ENCODE data around the gene AUTS2.

Gene AUTS2

DNA sequence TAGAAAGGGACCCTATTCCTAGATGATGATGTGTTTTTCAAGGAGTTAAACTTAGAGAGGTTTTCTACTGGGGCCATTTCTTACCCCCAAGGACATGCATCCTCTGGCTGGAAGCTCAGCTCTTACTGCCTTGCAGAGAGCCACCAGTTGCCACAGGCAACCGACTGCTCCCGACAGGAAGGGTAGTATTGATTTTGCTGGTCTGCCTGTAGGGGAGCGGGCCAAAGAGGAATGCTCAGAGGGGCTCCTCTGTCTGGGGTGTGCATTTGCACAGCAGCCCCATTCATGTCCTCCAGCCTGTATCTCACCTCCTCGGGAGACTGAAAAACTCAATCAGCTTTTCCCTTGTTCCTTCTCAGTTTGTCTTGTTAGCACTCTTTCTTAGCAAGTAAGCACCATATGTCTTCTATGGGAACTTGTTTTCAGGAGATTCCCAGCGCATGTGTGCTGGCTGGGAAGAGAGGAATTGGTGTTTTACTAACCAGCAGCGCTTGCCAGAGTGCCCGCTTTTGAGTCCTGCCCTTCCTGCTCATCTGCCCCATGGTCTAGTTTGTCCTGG, 794.7 kb downstream of the AUTS2 start:
- DNase-seq: no peak

DNA sequence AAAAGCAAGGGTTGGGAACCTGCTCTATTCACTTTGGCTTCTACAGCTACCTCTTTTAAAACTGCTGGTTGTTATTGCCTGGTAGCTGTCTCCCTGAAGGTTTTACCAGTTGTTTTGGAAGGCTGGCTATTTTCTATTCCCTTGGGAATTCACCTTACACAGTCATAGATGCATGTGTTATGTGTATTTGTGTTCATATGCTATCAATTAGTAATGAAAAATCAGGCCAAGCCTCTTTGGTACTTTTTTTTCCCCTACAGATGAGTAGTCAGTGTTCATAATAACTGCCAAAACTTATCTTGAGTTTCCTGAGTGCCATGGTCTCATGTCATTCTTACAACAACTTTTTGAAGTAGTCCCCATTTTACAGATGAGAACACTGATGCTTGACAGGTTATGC, 795.7 kb downstream of the AUTS2 start:
- DNase-seq: no peak

DNA sequence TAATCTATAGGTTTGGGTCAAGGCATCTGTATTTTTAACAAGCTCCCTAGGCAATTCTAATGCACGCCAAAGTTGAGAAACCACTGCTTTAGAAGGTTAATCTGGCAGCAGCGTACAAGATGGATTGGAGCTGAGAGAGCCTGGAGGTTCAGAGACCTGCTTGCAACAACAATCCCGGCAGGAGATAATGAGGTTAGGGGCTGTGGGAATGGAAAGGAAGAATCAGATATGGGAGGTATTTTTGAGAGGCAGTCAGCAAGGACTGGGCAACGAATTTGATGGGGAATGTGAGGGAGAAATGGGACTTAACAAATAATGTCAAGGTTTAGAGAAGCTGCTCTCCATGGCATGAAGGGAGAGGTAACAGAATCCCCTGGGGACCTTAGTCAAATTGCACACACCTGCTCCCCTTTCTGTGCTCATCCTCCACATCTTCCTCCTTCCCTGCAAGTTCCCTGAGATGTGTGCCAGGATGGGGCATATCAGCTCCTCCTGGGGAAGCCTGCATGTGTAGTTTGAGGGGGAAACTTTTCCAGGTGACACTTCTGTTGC, 802.6 kb downstream of the AUTS2 start:
- no peak for DNase-seq

DNA sequence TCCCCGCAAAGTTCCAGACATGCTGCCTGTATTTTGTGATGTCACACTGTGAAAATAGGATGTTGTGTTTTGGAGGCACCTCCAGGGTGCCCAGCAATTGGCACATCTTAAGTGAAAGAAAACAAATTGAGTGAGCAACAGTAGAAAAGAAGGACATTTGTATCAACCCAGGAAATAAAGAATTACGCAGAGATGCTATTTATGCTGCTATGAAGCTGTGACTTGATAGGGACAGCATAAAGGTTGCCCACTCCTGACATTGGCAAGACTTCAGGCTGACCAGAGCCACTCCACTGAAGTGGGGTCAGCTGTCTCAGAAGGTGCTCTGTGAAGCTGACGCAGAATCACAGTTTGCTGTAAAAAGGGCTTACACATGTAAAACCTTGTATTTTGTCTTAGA, 803.8 kb downstream of the AUTS2 start:
- no peak for DNase-seq

DNA sequence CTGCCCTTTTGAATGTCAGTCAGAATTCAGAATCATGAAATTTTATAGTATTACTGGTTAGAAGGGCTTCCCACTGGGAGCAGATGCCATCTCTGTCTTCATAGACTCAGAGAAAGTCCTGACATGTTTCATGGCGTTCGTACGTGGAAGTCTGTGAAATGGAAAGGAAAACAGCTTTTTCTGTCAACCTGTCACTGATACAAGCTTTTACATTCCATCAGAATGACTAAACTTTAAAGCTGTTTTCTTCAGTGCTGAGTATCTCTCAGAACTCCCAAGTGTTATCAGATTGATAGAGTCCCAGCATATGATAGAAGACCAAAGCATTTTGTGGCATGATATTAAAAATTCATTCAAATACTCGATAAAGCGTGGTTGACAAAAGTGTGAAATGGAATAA, 807.0 kb downstream of the AUTS2 start:
- no peak for DNase-seq

DNA sequence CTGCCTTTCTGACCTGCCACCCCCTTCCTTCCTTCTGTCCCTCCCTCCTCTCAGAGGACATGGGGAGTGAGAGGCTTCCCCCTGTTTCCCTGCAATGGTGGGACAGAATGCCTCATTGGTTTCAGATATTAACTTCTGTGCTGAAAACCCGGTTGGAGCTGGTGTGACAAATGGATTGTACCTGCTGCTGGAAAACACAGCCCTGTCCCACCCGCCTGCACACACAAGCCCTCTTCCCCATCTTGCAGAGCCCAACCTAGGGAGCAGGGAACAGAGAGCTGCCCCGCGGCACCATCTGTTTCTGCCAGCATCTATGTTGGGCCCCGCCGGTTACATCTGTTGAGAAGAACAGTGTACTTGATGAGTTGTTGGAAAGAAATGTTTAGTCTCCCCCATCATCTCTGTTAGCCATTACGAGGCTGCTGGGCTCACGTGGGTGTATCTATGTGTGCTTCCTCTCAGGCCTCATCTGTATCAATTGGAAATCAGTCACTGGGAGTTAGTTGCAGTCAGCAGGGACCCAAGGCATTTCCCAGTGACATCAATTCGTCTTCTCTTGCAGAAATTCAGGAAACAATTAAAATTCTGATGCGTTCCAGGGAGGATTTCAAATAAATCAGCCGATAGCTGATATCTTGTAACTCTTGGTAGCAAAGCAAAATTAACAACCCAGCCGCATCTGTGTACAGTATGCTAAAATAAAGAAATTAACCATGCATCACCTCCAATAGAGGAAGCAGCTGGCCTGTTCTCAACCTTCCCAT, 808.1 kb downstream of the AUTS2 start:
- no peak for DNase-seq

DNA sequence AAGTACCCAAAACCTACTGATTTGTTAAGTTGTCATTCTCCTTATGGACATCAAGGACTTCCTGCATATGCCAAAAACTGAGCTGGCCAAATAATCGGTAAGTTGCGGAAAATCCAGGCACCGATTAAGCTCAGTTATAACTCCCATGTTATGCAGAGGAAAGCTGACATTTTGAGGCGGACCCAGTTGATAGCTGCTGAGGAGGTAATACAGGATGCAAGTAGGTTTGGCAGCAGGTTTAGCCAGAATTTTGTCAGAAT, 808.6 kb downstream of the AUTS2 start:
- DNase-seq: no peak

DNA sequence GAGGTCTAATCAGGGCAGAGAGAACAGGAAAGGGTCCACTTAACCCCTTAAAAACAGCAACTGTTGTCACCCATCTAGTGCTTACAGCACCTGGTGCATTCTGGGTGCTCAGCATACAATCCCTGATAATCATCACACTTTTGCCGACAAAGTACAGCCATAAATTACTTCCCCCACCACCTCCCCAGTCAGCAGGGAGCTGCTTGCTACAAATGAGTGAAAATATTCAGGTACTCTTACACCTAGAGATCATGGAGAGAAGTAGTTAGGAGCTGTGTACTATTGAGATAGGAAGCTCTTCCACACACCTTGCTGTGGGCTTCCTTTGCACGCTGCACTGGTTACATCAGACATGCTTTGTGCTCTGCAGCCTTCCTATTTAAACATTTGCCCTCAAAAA, 810.2 kb downstream of the AUTS2 start:
- DNase-seq: no peak

DNA sequence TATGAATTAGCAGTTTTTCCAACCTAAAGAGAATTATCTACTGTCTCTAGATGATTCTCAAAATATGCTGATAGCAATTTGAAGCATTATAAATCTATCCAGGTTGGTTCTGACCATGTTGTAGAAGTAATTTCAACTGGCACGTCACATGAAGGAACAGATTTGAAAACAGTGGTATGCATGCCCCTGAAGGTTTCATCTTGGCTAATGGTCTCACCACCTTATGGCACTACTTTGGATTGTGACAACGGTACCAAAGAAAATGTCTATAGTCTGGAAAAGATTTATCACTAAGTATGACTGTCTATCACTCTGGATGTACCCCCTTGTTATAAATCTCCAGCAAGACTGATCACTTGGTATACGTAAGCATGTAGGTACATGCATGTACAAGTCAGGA, 810.6 kb downstream of the AUTS2 start:
- no peak for DNase-seq

DNA sequence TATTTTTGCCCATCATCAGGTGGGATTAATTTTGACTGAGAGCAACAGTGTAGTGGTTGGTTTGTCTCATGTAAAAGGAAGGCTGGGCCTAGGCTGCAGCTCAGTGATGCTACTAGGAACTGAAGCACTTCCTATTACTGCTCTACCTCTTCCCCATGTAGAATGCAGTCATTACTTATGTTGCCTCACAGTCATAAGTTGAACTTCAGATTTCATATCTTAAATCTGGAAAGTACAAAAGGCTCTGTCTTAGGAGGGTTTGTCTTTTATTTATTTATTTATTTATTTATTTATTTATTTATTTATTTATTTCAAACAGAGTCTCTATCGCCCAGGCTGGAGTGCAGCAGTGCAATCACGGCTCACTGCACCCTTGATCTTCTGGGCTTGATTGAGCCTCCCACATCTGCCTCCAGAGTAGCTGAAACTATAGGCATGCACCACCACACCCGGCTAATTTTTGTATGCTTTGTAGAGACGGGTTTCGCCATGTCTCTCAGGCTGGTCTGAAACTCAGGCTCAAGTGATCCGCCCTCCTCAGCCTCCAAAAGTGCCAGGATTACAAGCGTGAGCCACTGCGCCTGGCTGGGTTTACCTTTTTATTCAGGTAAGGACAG, 812.0 kb downstream of the AUTS2 start:
- DNase-seq: no peak

DNA sequence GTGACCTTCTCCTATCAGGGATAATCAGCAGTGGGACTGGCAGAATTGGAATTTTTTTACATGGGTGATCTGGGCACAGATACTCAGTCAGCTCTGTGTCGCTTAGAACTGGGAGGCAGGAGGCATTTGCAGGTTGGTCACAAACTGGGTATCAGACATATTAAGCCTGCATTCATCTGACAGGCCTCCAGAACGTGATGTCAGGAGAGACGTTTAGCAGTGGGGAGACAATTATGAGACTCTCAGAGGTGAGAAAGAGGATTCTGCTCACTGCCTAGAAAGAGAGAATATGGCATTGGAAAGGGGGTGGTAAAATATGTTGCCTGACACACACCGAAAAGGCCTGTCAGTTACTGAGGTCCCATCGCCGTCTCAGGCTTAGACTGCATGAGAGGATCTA, 816.1 kb downstream of the AUTS2 start:
- no peak for DNase-seq

DNA sequence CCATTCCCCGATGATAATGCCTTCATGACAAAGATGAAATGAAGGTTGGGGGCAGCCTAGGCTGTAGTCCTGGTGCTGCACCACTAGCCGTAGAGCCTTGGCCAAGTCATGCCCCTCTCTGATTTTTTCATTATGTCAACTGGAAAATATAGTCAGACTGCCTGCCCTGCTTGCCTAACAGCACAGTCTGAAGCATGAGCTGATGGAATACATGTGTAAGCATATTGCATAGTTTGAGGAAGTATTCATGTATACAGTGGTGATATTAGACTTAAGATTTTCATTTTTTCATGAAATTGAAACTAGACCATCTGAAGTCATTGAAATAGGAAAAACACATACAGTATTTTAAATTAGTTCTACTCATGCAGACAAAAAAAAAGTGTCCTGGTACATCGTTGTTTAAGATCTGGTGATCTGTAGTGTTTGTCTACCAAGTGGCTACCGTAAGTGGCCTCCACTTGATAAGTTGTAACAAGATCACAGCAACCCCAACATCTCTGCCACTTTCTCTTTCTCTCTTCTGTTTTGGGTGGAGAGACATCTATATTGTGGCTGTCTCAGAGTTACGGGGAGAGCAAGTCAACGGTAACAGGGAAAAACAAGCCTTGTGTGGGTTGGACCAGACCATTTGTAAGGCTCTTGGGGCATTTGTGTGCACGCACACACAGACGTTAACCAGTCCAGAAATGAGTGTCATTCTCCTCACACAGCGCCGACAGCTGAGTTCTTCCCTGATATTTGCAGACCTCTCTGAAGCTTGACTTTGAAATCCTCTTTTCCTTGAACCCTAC, 817.1 kb downstream of the AUTS2 start:
- DNase-seq: no peak

DNA sequence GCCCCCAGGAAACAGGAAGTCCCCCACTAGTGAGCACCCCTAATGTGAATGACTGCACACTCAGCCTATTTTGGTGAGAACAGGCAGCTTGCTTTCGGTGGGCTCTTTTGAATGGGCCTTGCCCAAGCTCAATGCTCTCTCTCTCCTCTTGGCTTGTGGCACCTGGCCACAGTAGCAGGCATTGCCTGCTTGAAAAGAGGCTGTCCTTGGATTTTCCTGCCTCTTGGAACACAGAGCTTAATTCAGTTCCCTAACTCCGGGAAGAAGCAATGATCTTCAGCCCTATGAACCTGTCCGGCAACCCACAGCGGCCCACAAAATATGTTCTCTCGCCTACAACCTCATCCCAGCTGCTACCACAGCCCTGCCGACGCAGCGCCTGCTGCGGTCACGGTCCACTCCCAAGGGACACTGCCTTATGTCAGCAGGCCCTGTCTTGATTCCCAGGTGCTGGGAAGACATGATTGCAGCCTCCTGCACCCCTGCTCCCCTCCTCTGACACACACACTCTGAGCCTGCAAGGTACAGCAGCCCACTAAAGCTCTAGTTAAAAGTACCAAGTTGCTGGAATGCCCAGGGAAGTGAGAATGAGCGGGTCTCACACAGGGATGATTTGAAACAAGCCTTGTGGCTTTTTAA, 818.2 kb downstream of the AUTS2 start:
- no peak for DNase-seq

DNA sequence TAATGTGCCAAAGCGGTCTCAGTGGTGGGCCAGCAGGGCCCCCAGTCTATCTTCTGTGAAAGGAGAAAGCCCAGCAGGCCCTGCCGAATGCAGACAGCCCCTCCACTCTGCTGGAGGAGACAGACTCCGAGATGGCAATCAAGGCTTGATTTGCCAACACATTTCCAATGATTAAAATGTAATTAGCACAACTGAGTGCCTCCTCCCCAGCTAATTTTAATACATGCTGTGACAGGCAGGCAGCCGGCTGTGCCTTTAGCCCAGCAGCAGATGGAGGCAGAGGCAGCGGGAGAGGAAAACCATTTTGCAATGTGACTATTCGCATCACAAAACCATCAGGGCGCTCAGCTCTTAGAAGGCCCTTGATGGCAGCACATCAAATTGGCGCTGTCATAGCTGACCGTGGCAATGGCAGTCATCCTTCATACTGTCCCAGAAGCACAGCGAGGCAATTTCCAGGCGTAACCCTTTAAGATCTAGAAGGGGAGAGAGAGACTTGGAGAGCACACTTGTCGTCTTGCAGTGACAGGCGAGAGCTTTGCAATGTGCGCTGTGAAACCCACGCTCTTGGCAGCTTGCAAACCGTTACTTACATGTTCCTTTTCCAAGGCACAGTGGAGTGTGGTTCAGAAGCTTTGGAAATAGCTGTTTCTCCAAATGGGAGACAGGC, 818.8 kb downstream of the AUTS2 start:
- no peak for DNase-seq

DNA sequence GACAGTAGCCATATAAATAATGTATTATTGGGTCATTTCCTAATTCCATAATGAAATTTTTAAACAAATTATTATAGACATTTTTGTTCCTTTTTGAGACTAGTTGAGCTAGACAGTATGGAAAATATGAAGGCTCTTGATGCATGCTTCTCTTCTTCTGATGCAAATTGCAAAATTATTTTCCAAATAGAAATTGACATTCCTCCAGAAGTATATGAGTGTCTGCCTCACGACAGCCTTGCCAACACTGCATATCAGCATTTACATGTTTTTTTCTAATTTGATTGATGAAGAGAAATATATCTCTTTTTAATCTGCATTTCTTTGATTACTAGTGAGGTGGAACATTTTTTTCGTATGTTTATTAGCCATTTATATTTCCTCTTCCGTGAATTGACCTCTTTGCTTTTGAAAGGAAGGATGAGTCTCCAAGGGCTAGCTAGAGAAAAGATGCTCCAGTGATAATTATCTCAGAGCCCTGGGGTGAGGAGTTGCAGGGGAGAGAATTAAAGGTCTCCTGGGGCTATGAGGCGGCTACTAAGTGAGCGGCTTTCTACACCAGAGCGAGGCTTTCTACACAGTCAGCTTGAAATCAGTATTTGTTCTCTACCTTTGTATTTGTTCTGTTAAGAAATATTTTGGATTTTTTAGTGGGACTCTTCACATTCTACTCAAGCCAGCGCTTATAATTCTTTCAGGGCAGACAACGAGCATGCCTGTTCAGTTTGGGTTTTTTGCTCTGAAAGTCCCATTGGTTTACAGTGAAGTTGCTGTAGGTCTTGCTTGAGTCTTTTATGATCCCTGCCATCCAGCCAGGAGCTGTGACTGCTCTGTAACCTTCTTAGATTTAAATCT, 821.5 kb downstream of the AUTS2 start:
- DNase-seq: no peak

DNA sequence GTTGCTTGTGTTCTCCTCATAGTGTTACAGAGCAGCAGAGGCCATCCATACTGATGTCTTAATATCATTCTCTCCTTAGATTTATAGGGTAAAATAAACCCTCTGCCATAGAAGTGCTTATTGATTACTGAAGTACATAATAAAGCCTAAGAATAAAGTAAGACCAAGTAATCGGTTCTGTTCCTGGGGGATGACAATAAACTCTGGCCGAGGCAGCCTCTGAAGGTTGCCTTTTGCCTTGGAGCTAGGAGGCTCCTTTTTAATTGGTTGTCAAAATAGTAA, 822.0 kb downstream of the AUTS2 start:
- no peak for DNase-seq

DNA sequence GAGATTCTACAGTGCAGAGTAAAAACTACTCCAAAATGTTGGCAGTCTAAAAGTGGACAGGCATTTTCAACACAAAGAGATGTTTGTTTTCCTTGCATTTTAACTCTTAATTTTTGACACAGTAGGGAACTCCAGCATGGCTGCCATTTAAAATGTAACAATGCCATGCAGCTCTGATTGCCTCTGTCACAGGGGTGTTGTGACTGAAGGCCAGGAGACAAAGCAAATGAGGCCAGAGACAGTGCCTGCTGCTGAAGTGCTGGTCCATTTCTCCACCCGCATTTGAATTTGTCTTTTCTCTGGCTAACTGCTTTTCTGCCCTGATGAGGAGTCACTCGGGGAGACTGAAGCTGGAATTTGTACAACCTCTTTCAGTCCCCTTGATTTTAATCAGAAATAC, 823.0 kb downstream of the AUTS2 start:
- no peak for DNase-seq

DNA sequence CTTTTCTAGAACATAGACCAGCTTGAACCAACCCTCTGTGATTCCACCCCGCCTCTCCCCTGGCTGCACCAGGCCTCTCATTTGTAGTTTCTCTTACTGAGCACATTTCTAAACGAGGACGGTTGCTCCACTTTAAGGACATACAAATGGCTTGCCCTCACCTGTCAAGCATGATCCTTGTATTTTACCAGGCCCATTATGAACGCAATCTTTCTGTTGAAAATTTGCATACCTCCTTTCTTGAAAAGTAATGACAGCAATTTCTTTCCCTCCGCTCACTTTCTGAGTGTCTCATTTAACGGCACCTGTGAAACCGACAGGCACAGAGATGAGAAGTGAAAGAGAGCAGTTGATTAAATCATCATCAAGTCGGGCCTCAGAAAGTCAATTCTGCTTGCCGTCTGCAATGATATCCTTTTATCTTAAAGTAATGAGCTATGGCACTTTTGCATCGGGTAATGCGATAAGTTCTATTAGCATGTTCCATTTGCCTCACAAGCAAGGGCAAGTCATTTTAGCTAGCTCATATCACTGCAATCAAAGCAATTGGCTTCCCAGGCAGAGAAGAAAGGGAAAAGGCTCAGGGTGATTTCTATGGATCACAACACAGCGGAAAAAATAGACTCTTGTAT, 828.1 kb downstream of the AUTS2 start:
- no peak for DNase-seq

DNA sequence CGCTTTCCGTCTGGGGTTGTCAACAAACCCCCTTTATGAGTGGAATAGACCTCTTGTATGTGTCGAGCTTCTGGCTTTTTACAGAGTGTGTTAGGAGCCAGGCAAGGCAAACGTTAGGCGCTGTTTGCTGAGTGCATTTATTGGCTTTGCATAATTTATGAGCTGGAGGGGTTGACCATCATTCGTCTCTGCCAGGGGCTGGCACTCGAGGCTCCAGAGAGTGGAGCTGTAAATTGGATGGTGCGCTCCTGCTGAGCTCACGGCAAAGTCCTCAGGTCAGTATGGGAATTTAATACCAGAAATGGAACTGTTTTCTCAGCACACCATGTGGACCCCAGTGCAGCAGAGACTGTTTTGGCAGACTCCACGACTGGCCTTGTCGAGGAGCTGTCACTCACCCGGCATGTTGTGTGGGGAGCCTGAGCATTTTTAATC, 834.3 kb downstream of the AUTS2 start:
- no peak for DNase-seq

DNA sequence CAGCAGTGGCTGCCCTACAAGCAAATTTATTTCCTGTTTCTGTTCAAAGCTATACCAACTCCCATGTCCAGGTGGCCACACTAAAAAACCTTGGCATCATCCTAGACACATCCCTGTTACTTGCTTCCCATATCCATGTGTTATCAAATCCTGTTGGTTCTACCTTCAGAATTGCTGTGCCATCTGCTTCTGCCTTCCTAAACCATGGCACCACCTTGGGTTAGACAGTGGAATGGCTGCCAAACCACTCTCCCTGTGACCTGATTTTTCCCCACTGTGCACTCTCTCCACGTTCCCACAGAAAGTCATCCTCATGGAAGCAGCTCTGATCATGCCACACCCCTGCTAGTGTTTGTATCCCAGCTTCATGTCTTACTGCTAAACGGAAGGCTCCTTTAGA, 836.1 kb downstream of the AUTS2 start:
- no peak for DNase-seq

DNA sequence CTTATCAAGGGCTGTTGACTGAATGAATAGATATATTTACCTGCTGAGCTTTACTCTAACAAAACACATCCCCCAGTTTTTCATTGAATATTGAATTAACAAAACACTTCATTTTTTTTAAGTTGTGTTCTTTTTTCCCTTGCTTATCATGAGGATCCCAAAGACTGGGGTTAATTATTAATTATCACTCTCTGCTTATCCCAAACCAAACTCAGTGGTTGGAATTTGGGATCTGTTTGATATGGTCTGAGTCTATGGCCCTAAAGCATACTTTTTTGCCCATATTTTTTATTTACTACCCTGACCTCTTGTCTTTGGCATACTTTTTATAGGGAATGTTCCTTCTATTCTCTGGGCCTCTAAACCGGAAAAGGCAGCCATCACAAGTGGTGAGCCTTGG, 836.5 kb downstream of the AUTS2 start:
- no peak for DNase-seq

Data from T-helper 2 cell (primary cell).